ENCODE data around the gene GHRL. TPM values are rescaled to one million over a fixed set of nuclear protein-coding genes. Genes with fewer than 3 reads are reported as not detected.

GHRL gene, protein sequence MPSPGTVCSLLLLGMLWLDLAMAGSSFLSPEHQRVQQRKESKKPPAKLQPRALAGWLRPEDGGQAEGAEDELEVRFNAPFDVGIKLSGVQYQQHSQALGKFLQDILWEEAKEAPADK
- 0.43 and 1.3 TPM in 2 replicates for total RNA-seq

DNA sequence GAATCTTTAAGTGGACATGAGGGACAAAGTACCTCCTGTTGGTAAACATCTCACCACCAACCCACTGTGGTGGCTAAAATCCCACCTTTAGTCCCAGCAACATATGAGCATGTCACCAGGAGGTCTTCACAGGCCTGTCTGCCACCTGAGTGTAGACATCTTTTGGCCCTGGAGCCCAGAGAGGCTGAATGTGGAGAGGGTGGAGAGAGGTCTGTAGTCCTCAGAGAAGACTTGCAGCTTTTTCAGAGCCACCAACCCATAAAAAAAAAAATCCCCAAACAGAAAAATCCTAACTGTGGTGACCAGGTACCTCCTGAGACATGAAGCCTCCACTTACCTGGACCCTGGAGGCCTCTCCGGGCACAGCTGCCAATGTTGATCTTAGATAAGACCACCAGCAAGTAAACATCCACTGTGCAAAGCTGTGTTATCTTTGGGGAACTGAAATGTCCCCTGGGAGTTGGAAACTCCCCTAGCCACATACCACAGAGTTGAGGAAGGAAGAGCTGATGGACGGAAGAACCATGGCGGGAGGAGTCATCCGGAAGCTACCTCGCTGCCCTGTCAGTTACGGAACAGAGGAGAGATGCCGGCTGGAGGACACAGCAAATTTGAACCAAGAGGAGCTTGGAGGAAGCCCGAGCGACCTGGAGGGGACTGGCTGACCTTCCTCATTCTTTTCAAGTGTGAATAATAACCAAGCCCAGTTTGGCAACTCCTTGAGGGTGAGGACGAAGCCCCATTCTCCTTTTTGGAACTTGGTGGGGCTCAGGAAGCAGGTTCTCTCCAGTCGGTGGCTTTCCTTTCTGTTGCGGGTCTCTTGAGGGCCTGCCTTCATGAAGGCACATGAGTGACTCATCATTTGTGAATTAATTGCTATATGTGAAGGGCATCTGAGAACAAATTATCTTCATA lies at the start of gene GHRL:
Gene GHRL, minus strand, starts transcription at position 443 of the 915 bp plus-strand sequence. CDS start 2,767 bp downstream, outside the sequence.
- peaks cover 8% of the 10 kb centered on the region for H3K4me1 Mint-ChIP-seq
- H3K4me3 Mint-ChIP-seq, result peak within 1 kb of the TSS; percentile 41
- no peak for DNase-seq
- H3K36me3 Mint-ChIP-seq (ENCODE audit: low read depth), result peaks cover 55% of the 10 kb centered on the region
- no peaks in the 10 kb centered on the region for H3K9me3 Mint-ChIP-seq
- intact Hi-C loops (cut with micrococcal nuclease), result no loop called here
- H3K27ac Mint-ChIP-seq, result peak within 1 kb of the TSS; percentile 89
- no peaks in the 10 kb centered on the region for H3K27me3 Mint-ChIP-seq

DNA sequence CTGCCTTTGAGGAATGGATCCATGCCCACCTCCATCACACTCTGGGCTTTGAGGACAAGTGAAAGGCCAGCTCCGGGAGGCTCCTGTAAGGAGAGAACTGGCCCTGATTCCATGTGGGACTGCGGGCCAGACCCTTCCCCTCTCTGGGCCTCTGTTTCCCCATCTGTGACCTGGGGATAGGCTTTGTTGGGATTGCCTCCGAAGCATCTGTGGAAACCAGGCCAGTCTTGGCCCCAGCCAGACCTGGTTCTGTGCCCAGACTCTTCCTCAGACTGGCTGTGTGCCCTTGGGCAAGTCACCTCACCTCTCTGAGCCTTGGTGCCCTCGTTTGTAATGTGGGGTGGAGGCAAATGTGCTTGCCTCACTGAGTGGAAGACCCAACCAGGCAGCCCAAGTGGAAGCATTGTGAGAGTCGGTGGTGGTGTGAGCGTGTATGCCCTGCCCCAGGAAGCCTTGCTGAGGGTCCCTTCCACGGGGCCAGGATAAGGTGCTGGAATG lies 49.2 kb upstream of the GHRL start:
- no peak for DNase-seq
- Mint-ChIP-seq H3K36me3 (ENCODE audit: low read depth) (no peaks in the 10 kb centered on the region), H3K4me1 (peaks cover 4% of the 10 kb centered on the region), H3K9me3 (no peaks in the 10 kb centered on the region), H3K4me3 (no peak overlapping the region), H3K27me3 (no peaks in the 10 kb centered on the region), H3K27ac (no peak overlapping the region)
- intact Hi-C loops (cut with micrococcal nuclease), result no loop called here

DNA sequence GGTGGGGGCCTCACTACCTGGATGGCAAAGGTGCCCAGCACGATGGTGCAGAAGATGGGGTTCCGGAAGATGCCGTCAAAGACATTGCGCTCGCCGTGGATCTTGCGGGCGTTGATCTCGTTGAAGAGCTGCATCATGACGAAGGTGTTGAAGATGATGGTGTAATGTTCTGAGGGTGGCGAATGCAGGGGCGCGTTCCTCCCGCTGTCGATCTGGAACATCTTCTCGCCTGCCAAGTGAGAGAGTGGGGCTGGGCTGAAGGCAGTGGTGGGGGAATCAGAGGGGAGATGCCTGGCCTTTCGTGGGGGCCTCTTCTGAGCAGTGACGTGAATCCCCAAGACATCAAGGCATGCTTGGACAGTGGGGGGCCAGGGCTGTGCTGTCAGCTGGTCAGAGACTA lies 47.7 kb upstream of the GHRL start:
- H3K4me3 Mint-ChIP-seq, result no peak overlapping the region
- DNase-seq, result no peak
- H3K4me1 Mint-ChIP-seq, result peaks cover 4% of the 10 kb centered on the region
- no peaks in the 10 kb centered on the region for H3K9me3 Mint-ChIP-seq
- H3K27me3 Mint-ChIP-seq, result no peaks in the 10 kb centered on the region
- H3K27ac Mint-ChIP-seq, result no peak overlapping the region
- intact Hi-C loops (cut with micrococcal nuclease), result no loop called here
- no peaks in the 10 kb centered on the region for H3K36me3 Mint-ChIP-seq (ENCODE audit: low read depth)

DNA sequence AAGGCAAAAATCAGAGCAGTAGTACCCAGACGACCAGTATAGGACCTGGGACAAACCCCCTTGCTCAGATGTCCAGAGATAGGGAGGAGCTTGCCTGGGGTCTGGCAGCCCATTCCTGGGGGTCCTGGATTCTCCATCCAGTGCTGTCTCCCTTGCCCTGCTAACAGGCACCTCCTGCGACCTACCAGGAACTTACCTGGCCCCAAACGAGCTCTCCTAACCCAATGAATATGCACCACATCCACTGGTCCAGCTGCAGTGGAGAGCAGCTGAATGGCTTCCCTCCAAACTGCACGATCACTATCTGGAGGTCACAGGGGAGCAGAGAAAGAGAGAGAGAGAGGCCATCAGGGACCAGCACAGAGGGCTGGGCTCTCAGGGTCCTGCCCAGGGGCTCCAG lies 47.3 kb upstream of the GHRL start:
- Mint-ChIP-seq H3K9me3 (no peaks in the 10 kb centered on the region), H3K27ac (no peak overlapping the region), H3K27me3 (no peaks in the 10 kb centered on the region), H3K4me1 (peaks cover 5% of the 10 kb centered on the region), H3K4me3 (no peak overlapping the region), H3K36me3 (ENCODE audit: low read depth) (no peaks in the 10 kb centered on the region)
- intact Hi-C loops (cut with micrococcal nuclease), result no loop called here
- no peak for DNase-seq

DNA sequence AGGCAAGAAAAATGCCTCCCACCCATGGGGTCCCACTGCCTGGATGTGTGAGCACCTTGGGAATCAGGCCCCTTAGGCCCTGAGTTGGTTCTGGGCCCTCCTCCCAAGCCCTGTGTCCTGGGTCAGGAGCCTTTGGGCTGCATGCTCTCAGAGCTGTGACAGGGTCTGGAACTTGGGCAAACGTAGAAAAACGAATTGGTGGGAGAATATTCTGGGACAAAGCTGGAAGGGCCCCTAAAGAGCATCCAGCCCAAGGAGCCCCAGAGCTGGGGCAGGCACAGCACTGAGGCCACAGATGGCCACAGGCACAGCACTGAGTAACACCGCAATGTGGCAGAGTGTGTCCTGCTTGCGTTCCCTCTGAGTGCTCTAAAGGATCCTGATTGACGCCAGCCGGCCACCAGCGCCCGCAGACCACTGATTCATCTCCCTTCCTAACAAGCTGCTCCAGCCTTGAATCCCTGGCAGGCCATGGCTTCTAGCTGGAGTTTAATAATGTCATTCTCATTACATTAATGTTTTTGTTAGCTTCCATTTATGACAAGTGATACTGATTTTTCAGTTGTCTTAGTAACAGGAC lies 46.7 kb upstream of the GHRL start:
- Mint-ChIP-seq H3K4me3 (no peak overlapping the region), H3K4me1 (peaks cover 9% of the 10 kb centered on the region), H3K27me3 (no peaks in the 10 kb centered on the region), H3K36me3 (ENCODE audit: low read depth) (no peaks in the 10 kb centered on the region), H3K27ac (no peak overlapping the region), H3K9me3 (no peaks in the 10 kb centered on the region)
- intact Hi-C loops (cut with micrococcal nuclease), result no loop called here
- DNase-seq, result no peak

DNA sequence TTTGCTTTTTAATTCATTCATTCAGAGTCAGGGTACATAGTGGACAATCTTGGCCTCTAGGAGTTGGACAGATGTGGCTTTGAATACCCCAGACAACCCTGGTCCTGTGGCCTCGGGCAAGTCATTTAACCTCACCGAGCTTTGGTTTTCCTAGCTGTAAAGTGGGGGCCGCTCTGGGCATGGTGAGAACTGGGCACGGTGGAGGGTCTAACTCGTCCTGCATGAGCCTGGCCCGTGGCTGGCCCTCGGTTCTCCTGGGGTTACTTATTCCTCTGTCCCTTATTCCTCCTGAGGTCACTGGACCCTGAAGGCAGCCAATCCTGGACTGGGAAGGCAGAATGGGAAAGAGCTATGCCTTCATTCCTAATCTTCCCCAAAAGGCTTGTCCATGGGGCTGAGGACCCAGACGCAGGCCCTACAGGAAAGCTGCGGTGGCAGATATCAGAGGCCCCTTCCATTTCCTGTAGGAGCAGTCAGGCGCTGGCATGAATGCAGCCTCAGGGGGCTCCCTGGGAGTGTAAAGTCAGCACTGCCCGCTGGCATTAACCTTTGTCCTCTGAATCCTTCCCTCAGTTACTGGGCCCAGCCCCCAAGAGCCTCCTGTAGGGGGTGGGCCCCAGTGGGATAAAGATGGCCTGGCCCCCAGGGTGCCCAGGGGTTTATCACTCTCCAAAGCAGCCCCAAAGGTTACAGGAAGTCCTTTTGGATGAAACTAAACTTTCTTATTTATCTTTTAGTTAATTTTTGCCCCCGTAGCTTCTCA lies 46.0 kb upstream of the GHRL start:
- no peaks in the 10 kb centered on the region for H3K9me3 Mint-ChIP-seq
- no peak overlapping the region for H3K27ac Mint-ChIP-seq
- DNase-seq, result no peak
- intact Hi-C loops (cut with micrococcal nuclease), result no loop called here
- peaks cover 7% of the 10 kb centered on the region for H3K4me1 Mint-ChIP-seq
- H3K4me3 Mint-ChIP-seq, result no peak overlapping the region
- no peaks in the 10 kb centered on the region for H3K27me3 Mint-ChIP-seq
- H3K36me3 Mint-ChIP-seq (ENCODE audit: low read depth), result no peaks in the 10 kb centered on the region

DNA sequence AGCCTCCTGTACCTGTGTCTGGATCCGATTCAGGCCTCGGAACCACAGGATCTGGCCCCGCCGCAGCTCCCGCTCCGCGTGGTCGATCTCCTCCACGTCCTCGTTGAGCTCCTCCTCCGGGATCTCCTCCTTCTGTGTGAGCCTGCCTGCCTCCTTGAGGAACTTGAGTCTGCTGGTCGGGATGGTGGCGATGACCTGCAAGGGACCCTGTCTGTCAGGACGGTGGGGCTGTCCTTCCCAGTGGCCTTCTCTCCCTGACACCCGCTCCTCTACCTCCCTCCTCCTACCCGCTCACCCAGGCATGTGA lies 45.4 kb upstream of the GHRL start:
- intact Hi-C loops (cut with micrococcal nuclease), result no loop called here
- H3K9me3 Mint-ChIP-seq, result no peaks in the 10 kb centered on the region

DNA sequence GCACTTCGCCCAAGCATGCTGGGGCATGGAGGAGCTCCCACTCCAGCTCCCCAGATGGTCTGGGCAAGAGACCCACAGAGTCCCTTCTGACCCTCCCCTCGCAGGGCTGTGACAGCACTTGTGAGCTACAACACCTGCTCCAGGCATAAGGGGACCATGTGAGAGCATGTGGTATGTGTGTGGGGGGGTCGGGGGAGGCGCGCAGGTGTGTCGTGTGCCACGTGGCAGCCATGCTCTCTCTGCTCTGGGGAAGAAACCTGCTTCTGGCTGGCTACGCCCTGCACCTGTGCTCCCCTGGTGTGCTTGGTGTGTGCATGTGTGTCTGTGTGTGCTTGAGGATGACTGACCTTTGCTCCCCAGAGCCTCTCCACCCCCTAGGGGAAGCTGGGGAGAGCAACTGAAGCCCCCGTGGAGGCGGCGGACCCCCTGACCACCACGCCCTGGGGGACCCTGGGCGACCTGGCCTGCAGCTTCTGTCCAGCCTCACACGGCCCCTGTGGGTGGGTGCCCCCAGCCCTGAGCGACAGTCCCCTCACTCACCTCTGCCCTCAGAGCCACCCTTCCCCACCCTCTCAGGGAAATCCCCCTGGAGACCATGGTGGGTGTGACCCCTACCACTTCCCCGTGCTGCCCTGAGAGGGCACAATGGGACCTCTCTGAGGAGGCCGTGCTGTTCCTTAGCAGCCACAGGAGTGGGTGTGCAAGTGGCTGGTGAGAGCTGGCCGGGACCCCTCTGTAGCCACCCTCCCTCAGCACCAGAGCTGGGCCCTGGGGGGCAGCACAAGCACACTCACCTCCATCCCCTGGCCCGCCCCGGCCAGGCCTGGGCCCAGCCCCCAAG lies 44.8 kb upstream of the GHRL start:
- Mint-ChIP-seq H3K27me3 (peaks cover 2% of the 10 kb centered on the region), H3K27ac (no peak overlapping the region), H3K36me3 (ENCODE audit: low read depth) (no peaks in the 10 kb centered on the region), H3K4me1 (peaks cover 10% of the 10 kb centered on the region), H3K9me3 (no peaks in the 10 kb centered on the region), H3K4me3 (no peak overlapping the region)
- intact Hi-C loops (cut with micrococcal nuclease), result no loop called here
- DNase-seq, result no peak

More for the DNA sequence above, 45.4 kb upstream of the GHRL start:
- Mint-ChIP-seq H3K27me3 (peaks cover 2% of the 10 kb centered on the region), H3K4me1 (peaks cover 10% of the 10 kb centered on the region), H3K4me3 (no peak overlapping the region), H3K27ac (no peak overlapping the region), H3K36me3 (ENCODE audit: low read depth) (no peaks in the 10 kb centered on the region)
- DNase-seq, result no peak

DNA sequence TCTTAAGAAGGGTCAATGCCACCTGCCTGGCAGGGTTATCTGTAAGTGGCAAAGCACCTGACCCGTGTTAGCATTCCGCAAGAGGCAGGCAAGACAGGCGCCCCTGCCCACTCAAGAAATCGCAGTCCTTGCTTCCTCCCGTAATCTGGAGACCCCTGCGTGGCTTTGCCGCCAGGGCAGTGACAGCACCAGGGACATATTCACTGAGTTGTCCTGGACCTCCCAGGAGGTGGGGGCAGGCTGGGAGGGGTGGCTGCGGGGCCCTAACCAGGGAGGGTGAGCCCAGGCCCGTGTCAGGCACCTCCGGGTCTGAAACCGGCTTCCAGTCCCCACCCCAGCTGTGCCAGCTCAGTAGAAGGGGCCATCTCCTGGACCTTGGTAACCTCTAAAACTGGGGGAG lies 44.0 kb upstream of the GHRL start:
- Mint-ChIP-seq H3K27ac (no peak overlapping the region), H3K27me3 (peaks cover 2% of the 10 kb centered on the region), H3K4me3 (no peak overlapping the region), H3K36me3 (ENCODE audit: low read depth) (no peaks in the 10 kb centered on the region), H3K9me3 (no peaks in the 10 kb centered on the region), H3K4me1 (peaks cover 10% of the 10 kb centered on the region)
- DNase-seq, result no peak
- intact Hi-C loops (cut with micrococcal nuclease), result no loop called here

DNA sequence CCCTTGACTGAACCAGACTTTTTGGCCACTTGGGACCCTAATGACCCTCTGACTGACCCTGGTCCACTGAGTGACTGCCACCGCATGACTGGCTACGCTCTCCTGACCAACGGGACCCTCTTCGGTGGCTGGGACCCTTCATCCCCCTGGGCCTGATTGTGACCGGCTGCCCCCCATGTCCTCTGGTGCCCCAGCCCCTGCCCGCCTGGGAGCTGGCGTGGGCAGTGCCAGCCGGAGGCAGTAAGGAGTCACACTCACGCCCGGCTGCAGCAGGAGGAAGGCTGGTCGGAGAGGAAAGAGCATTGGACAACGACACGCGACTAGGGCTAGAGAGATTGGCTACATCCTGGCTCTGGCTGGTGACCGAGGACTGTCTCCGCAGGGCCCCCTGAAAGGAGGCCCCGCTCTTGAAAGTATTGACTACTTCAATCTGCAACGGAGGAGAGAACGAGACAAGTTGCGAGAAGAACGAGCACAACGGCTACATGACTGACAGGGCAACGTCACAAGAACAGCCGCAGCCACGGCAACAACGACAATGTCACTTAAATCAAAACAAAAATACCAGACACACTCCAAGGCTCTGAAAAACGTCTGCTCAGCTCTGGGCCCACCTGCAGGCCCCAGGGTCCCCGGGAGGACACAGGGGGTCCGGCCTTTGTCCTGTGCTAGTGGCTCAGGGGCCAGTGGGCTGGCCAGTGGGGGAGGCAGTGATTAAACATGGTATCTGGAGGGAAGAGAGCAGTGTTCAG lies 43.3 kb upstream of the GHRL start:
- Mint-ChIP-seq H3K4me1 (peaks cover 10% of the 10 kb centered on the region), H3K27me3 (peaks cover 2% of the 10 kb centered on the region), H3K4me3 (no peak overlapping the region), H3K27ac (peak overlapping the region; percentile 41), H3K36me3 (ENCODE audit: low read depth) (no peaks in the 10 kb centered on the region), H3K9me3 (no peaks in the 10 kb centered on the region)
- intact Hi-C loops (cut with micrococcal nuclease), result no loop called here
- DNase-seq, result no peak

DNA sequence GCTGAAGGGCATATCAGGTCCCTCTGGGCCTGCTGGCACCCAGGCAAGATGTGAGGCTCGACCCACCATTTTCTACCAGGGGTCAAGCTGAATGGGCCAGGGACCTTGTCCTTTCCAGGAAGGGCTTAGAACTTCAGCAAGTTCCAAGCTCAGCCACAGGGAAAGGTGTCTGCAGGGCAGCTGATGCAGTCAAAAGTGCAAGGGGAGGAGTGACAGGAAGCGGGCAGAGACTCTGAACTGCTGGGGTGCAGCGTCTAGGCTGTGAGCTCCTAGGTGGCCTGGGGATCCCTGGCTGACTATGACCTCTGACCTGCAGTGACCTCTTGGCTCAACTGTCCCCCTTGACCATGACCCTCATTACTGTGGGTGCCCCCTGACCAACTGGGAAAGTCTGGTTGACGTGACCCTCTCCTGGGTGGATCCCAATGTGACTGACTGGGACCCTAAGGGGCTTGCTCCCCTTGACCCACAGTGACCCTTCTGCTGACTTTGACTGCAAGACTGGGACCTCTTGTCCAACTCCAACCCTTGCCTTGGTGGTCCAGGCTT lies 42.5 kb upstream of the GHRL start:
- H3K27ac Mint-ChIP-seq, result no peak overlapping the region
- peaks cover 10% of the 10 kb centered on the region for H3K4me1 Mint-ChIP-seq
- peaks cover 3% of the 10 kb centered on the region for H3K27me3 Mint-ChIP-seq
- peak; percentile 65 for DNase-seq
- H3K4me3 Mint-ChIP-seq, result no peak overlapping the region
- no peaks in the 10 kb centered on the region for H3K36me3 Mint-ChIP-seq (ENCODE audit: low read depth)
- intact Hi-C loops (cut with micrococcal nuclease), result no loop called here
- no peaks in the 10 kb centered on the region for H3K9me3 Mint-ChIP-seq

DNA sequence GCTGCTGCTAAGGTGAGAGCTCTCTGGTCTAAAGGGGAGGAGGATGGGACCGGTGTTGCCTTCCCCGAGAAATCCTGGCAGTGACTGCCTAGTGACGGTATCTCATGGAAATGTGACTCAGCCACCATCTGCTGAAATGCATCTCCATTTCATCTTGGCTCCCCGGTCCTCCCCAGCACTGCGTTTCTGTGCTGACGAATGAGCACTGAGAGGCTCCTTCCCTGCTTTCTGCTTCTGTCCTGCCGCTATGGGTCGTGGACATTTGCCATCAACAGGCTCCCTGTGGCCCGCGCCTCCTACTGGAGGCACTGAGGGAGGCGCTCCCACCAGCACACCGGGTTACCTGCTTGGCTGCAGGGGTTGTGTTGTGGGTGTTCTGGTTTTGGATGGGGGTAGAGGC lies 41.7 kb upstream of the GHRL start:
- peaks cover 7% of the 10 kb centered on the region for H3K27me3 Mint-ChIP-seq
- H3K36me3 Mint-ChIP-seq (ENCODE audit: low read depth), result no peaks in the 10 kb centered on the region

More for the DNA sequence above, 41.7 kb upstream of the GHRL start:
- H3K4me3 Mint-ChIP-seq, result no peak overlapping the region
- peaks cover 10% of the 10 kb centered on the region for H3K4me1 Mint-ChIP-seq
- H3K9me3 Mint-ChIP-seq, result no peaks in the 10 kb centered on the region
- DNase-seq, result no peak
- no peak overlapping the region for H3K27ac Mint-ChIP-seq
- intact Hi-C loops (cut with micrococcal nuclease), result no loop called here
